T-cell (primary cell): ENCODE data around the gene ADAMTSL1. TPM values are rescaled to one million over a fixed set of nuclear protein-coding genes. Genes with fewer than 3 reads are reported as not detected.

Experiments
- ATAC-seq, 4 experiments: fragments of 200-7000 bp in 3 of 4; fragments of 150-1000 bp in 1 of 4; cut with Tn5 transposase; replicated peaks in 1 of 4; 1 replicate in 3 of 4; 2 replicates in 1 of 4; pipeline ENCODE4 v1.10.0; 2021; ENCODE audit warnings: moderate library complexity in 3 of 4, mild to moderate bottlenecking in 2 of 4, moderate number of reproducible peaks in 1 of 4
- CTCF ChIA-PET, 2 donors: fragments of 300-600 bp; sonication (Branson Sonifier 250); formaldehyde crosslinking; loops; one replicate each; lab custom pipeline; 2022; ENCODE audit warnings: antibody characterized with exemption in 2 of 2; lab: Charles Lee
- POLR2A ChIA-PET, 2 donors: fragments of 300-600 bp; sonication (Branson Sonifier 250); formaldehyde crosslinking; loops; one replicate each; lab custom pipeline; 2022; ENCODE audit warnings: antibody characterized with exemption in 2 of 2; lab: Charles Lee
- DNase-seq, 35 experiments: peaks; one replicate each; pipeline versions ENCODE4 v3.0.0 to v3.0.0-alpha.2; 2013 to 2023
- H3K27ac ChIP-seq: one replicate; pipeline ENCODE4 v1.5.1; 2013; ENCODE audit warnings: low read length
- H3K27me3 ChIP-seq, 2 experiments: replicated peaks in 1 of 2; 1 replicate in 1 of 2; 2 replicates in 1 of 2; pipeline versions ENCODE4 v1.6.1 to v1.7.0; 2013; ENCODE audit warnings: low read length in 1 of 2, mixed read lengths in 1 of 2; ENCODE audit not compliant: control insufficient read depth in 2 of 2, insufficient read depth in 2 of 2; ENCODE audit errors: extremely low read depth in 1 of 2
- H3K36me3 ChIP-seq, 2 donors: 1 replicate in 1 of 2; 2 replicates in 1 of 2; pipeline versions ENCODE4 v1.6.1 to v1.7.0; 2013; ENCODE audit warnings: low read length in 1 of 2; ENCODE audit not compliant: control insufficient read depth in 2 of 2, insufficient read depth in 1 of 2; ENCODE audit errors: extremely low read depth in 1 of 2
- H3K4me1 ChIP-seq, 2 experiments: 1 replicate in 1 of 2; 2 replicates in 1 of 2; pipeline versions ENCODE4 v1.6.1 to v1.7.0; 2013; ENCODE audit warnings: low read length in 2 of 2, mixed read lengths in 1 of 2; ENCODE audit not compliant: insufficient read depth in 2 of 2, control insufficient read depth in 1 of 2; ENCODE audit errors: extremely low read depth in 1 of 2
- H3K4me3 ChIP-seq, 2 donors: 1 replicate in 1 of 2; 2 replicates in 1 of 2; pipeline versions ENCODE4 v1.5.1 to v1.7.0; 2013; ENCODE audit warnings: mild to moderate bottlenecking in 2 of 2, low read length in 1 of 2, moderate library complexity in 1 of 2; ENCODE audit not compliant: control insufficient read depth in 1 of 2; ENCODE audit errors: extremely low read depth in 1 of 2
- H3K9me3 ChIP-seq: 2 replicates; pipeline ENCODE4 v1.7.0; 2013
- H3K27ac Mint-ChIP-seq, 2 donors: one replicate each; pipeline ENCODE4 v1.8.0; 2020 to 2021; ENCODE audit warnings: mild to moderate bottlenecking in 2 of 2, mixed read lengths in 2 of 2
- H3K27me3 Mint-ChIP-seq, 2 donors: one replicate each; pipeline ENCODE4 v1.8.0; 2021 to 2022; ENCODE audit warnings: mixed read lengths in 2 of 2
- H3K36me3 Mint-ChIP-seq: one replicate; pipeline ENCODE4 v1.8.0; 2021; ENCODE audit warnings: mixed read lengths
- H3K4me1 Mint-ChIP-seq, 3 donors: one replicate each; pipeline ENCODE4 v1.8.0; 2020 to 2022; ENCODE audit warnings: mixed read lengths in 3 of 3, mild to moderate bottlenecking in 1 of 3
- H3K4me3 Mint-ChIP-seq, 3 donors: one replicate each; pipeline ENCODE4 v1.8.0; 2020 to 2022; ENCODE audit warnings: mild to moderate bottlenecking in 3 of 3, mixed read lengths in 3 of 3, moderate library complexity in 3 of 3
- H3K9me3 Mint-ChIP-seq, 3 donors: one replicate each; pipeline ENCODE4 v1.8.0; 2020 to 2022; ENCODE audit warnings: mixed read lengths in 3 of 3
- WGBS: methylation state at CpG from one replicate; pipeline ENCODE4 v1.1.5; 2013; ENCODE audit warnings: missing lambda C conversion rate; ENCODE audit not compliant: insufficient coverage; 5-methylcytosine and 5-hydroxymethylcytosine counted together
- total RNA-seq, 35 experiments: library from RNA in 6 of 35; stranded (reverse) in 6 of 35; fragments of 120-200 nt in 1 of 35; gene quantifications; one replicate each; pipeline versions ENCODE4 v1.2.1 to v1.2.4 and lab custom pipeline; 2013 to 2026

Gene ADAMTSL1
- total RNA-seq, 5 donors from 2014 or later (not counting 1 experiment from before 2014, with no cell fraction given): 0.10 TPM; not detected in 4

- peaks cover 3 to 4% of the 10 kb centered on the region in 2 donors for H3K27me3 Mint-ChIP-seq
- no peaks in the 10 kb centered on the region for H3K36me3 Mint-ChIP-seq
- ChIA-PET POLR2A (no interaction called here), CTCF (interaction anchor here in 1 of 2 donors (0.6 kb wide), 1 partner anchor 521 kb away, joined by 4 read pairs; no protein-coding TSS in a partner anchor)
- Histone ChIP-seq H3K4me1 (peaks cover 0 to 12% of the 10 kb centered on the region in 2 experiments), H3K4me3 (no peak overlapping the region), H3K27me3 (peaks cover 0 to 10% of the 10 kb centered on the region in 2 experiments), H3K27ac (no peak overlapping the region), H3K9me3 (peaks cover 2% of the 10 kb centered on the region), H3K36me3 (no peaks in the 10 kb centered on the region)
- H3K4me1 Mint-ChIP-seq: peaks cover 0 to 9% (median 0%) of the 10 kb centered on the region in 3 donors
- DNase-seq (no peak), ATAC-seq (no peak)
- H3K9me3 Mint-ChIP-seq: peaks cover 12 to 27% (median 18%) of the 10 kb centered on the region in 3 donors
- WGBS: no CpG with 5 or more reads among the region's 1 CpG
- H3K27ac Mint-ChIP-seq: no peak overlapping the region
- no peak overlapping the region for H3K4me3 Mint-ChIP-seq
Measured at GRCh38 chr9:18893491-18893890, 419.5 kb downstream of the ADAMTSL1 start.

DNA sequence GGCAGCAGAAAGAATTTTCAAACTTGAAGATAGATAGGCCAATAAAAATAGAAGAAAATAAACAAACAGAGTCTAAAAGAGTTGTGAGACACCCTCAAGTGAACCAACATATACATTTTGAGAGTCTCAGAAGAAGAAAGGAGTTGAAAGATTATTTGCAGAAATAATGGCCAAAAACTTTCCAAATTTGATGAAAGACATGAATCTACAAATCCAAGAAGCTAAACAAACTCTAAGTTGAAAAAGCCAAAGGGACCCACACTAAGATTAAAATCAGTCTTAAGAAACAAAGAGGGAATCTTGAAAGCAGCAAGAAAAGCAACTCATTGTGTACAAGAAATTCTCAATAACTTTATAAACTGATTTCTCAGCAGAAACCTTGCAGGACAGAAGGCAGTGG lies 422.1 kb downstream of the ADAMTSL1 start:
- no peak overlapping the region for H3K4me3 Mint-ChIP-seq
- no peaks in the 10 kb centered on the region for H3K36me3 ChIP-seq
- no peak overlapping the region for H3K27ac Mint-ChIP-seq
- H3K4me1 ChIP-seq: peaks cover 0 to 12% of the 10 kb centered on the region in 2 experiments
- H3K9me3 ChIP-seq: peaks cover 2% of the 10 kb centered on the region
- CTCF ChIA-PET: no interaction called here
- H3K4me1 Mint-ChIP-seq: peaks cover 0 to 9% (median 0%) of the 10 kb centered on the region in 3 donors
- peaks cover 0 to 4% of the 10 kb centered on the region in 2 donors for H3K27me3 Mint-ChIP-seq
- H3K27ac ChIP-seq: no peak overlapping the region
- no peak for ATAC-seq
- H3K27me3 ChIP-seq: peaks cover 0 to 10% of the 10 kb centered on the region in 2 experiments
- no peaks in the 10 kb centered on the region for H3K36me3 Mint-ChIP-seq
- no peak overlapping the region for H3K4me3 ChIP-seq
- no peak for DNase-seq
- POLR2A ChIA-PET: no interaction called here
- peaks cover 12 to 31% (median 18%) of the 10 kb centered on the region in 3 donors for H3K9me3 Mint-ChIP-seq

- H3K4me3 Mint-ChIP-seq: no peak overlapping the region
- WGBS: 87% methylated on average over 1 of the region's 2 CpGs
- H3K4me1 Mint-ChIP-seq: peaks cover 0 to 9% (median 0%) of the 10 kb centered on the region in 3 donors
- DNase-seq (peak in 1 of 35 experiments; percentile 1), ATAC-seq (no peak)
- Histone ChIP-seq H3K27ac (no peak overlapping the region), H3K4me3 (no peak overlapping the region), H3K27me3 (peaks cover 0 to 10% of the 10 kb centered on the region in 2 experiments), H3K4me1 (peaks cover 0 to 12% of the 10 kb centered on the region in 2 experiments), H3K36me3 (no peaks in the 10 kb centered on the region), H3K9me3 (peaks cover 2% of the 10 kb centered on the region)
- peaks cover 14 to 37% (median 18%) of the 10 kb centered on the region in 3 donors for H3K9me3 Mint-ChIP-seq
- POLR2A ChIA-PET: no interaction called here
- CTCF ChIA-PET: no interaction called here
- H3K27me3 Mint-ChIP-seq: peaks cover 0 to 4% of the 10 kb centered on the region in 2 donors
- H3K27ac Mint-ChIP-seq: no peak overlapping the region
- H3K36me3 Mint-ChIP-seq: no peaks in the 10 kb centered on the region
Measured at GRCh38 chr9:18896531-18897179, 422.7 kb downstream of the ADAMTSL1 start.

GRCh38 chr9:18903450-18903849 lies 429.5 kb downstream of the ADAMTSL1 start:
- Histone ChIP-seq H3K9me3 (no peaks in the 10 kb centered on the region), H3K27ac (no peak overlapping the region), H3K36me3 (no peaks in the 10 kb centered on the region), H3K27me3 (peaks cover 0 to 13% of the 10 kb centered on the region in 2 experiments), H3K4me3 (no peak overlapping the region), H3K4me1 (peaks cover 0 to 4% of the 10 kb centered on the region in 2 experiments)
- H3K27ac Mint-ChIP-seq: no peak overlapping the region
- WGBS: 80% methylated on average over 1 of the region's 2 CpGs
- CTCF ChIA-PET: no interaction called here
- H3K9me3 Mint-ChIP-seq: peaks cover 9 to 25% (median 9%) of the 10 kb centered on the region in 3 donors
- DNase-seq: no peak
- H3K27me3 Mint-ChIP-seq: peaks cover 0 to 7% of the 10 kb centered on the region in 2 donors
- no peaks in the 10 kb centered on the region for H3K36me3 Mint-ChIP-seq
- no peaks in the 10 kb centered on the region for H3K4me1 Mint-ChIP-seq
- ATAC-seq: no peak
- POLR2A ChIA-PET: no interaction called here
- no peak overlapping the region for H3K4me3 Mint-ChIP-seq

- no peak for DNase-seq
- H3K9me3 ChIP-seq: no peaks in the 10 kb centered on the region
- H3K4me3 ChIP-seq: no peak overlapping the region
- H3K36me3 ChIP-seq: no peaks in the 10 kb centered on the region
- H3K27me3 Mint-ChIP-seq: peaks cover 3 to 13% of the 10 kb centered on the region in 2 donors
- H3K27ac Mint-ChIP-seq: no peak overlapping the region
- POLR2A ChIA-PET: no interaction called here
- peaks cover 9 to 21% (median 9%) of the 10 kb centered on the region in 3 donors for H3K9me3 Mint-ChIP-seq
- CTCF ChIA-PET: no interaction called here
- H3K4me3 Mint-ChIP-seq: no peak overlapping the region
- ATAC-seq: no peak
- H3K4me1 ChIP-seq: peaks cover 0 to 6% of the 10 kb centered on the region in 2 experiments
- H3K27ac ChIP-seq: no peak overlapping the region
- no peaks in the 10 kb centered on the region for H3K4me1 Mint-ChIP-seq
- H3K27me3 ChIP-seq: peaks cover 0 to 24% of the 10 kb centered on the region in 2 experiments
- H3K36me3 Mint-ChIP-seq: no peaks in the 10 kb centered on the region
- WGBS: 92% methylated on average over 4 of the region's 11 CpGs
Measured at GRCh38 chr9:18905028-18905882, 431.3 kb downstream of the ADAMTSL1 start.

- Histone ChIP-seq H3K27ac (no peak overlapping the region), H3K4me3 (no peak overlapping the region), H3K27me3 (peaks cover 0 to 24% of the 10 kb centered on the region in 2 experiments), H3K4me1 (peaks cover 0 to 11% of the 10 kb centered on the region in 2 experiments), H3K36me3 (no peaks in the 10 kb centered on the region), H3K9me3 (no peaks in the 10 kb centered on the region)
- H3K9me3 Mint-ChIP-seq: peaks cover 9 to 20% (median 9%) of the 10 kb centered on the region in 3 donors
- 71% methylated on average over 3 of the region's 9 CpGs for WGBS
- DNase-seq (no peak), ATAC-seq (no peak)
- CTCF ChIA-PET: no interaction called here
- POLR2A ChIA-PET: no interaction called here
- H3K4me3 Mint-ChIP-seq: no peak overlapping the region
- H3K4me1 Mint-ChIP-seq: no peaks in the 10 kb centered on the region
- H3K36me3 Mint-ChIP-seq: no peaks in the 10 kb centered on the region
- no peak overlapping the region for H3K27ac Mint-ChIP-seq
- peaks cover 4 to 13% of the 10 kb centered on the region in 2 donors for H3K27me3 Mint-ChIP-seq
Measured at GRCh38 chr9:18905883-18906629, 432.1 kb downstream of the ADAMTSL1 start.
